ENCODE data around the gene PATE1.
"Not testable (repeated sequence)": the region's sequence is repeated elsewhere in the genome, so short reads cannot be mapped to it uniquely, and the experiment has no call there.

The PATE1 gene, protein sequence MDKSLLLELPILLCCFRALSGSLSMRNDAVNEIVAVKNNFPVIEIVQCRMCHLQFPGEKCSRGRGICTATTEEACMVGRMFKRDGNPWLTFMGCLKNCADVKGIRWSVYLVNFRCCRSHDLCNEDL

DNA sequence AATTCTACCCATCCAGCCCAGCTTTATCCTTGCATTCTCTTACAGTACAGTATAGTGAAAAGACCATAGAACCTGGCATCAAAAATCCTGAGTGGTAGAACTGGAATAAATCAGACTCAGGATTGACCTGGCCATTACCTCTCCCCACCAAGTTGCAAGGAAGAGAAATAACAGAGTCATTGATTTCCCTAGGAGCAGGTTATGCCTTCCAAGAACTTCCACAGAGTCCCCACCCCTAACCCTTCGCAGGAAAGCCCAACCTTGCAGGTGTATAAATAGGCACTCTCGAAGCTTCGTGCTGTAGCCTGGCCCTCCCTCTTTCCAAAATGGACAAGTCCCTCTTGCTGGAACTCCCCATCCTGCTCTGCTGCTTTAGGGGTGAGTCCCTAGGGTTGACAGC is at the start of gene PATE1:
Gene PATE1 (plus strand): TSS at position 301 of the 400 bp plus-strand sequence. CDS start 26 bp downstream, at position 327.
- DNase-seq, result no peak

DNA sequence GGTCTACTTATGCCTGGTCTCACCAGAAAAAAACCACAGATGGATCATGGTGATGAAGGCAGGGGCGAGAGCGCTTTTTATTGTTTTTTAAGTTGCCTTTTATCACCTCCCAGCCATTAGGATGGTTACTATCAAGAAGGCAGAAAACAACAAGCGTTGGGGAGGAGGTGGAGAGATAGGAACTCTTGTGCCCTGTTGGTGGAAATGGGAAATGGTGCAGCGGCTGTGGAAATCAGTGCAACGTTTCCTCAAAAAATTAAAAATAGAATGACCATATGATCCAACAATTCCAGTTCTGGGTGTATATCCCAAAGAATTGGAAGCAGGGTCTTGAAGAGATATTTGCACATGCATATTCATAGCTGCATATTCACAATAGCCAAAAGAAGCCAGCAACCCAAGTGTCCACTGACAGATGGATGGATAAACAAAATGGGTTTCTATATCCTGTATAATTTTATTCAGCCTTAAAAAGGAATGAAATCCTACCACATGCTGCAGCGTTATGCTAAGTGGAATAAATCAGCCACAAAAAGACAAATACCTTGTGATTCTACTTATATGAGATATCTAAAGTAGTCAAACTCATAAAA is 45.0 kb upstream of the PATE1 start:
- no peak for DNase-seq

DNA sequence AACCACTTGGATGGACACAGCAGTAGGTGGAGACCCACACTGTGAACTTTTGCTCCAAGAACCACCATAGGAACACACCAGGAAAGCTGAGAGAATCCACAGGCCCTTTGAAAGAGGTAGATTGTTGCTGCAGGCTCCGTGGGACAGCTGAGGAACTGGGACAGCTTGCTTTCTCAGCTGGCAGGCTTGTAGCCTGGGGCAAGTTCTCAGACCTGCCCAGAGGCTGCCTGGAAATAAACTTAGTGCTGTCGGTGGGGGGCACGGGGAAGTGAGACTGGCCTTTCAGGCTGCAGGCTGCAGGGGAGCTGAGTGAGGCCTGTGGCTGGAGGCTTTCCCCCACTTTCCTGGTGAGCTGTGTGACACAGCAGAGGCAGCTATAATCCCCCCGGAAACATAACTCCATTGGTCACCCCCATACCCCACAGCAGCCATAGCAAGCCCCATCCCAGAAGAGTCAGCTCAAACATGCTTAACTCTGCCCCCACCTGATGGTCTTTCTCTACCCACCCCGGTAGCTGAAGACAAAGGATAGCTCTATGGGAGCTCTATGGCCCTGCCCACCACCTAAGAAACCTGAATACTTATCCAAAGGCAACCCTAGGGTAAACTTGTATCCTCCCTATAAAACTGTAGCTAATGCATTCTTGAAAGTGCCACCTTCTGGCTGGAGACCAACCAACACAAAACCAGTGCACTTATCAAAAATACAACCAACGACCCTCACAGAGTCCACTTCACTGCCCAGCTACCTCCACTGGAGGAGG is 44.0 kb upstream of the PATE1 start:
- DNase-seq, result no peak

DNA sequence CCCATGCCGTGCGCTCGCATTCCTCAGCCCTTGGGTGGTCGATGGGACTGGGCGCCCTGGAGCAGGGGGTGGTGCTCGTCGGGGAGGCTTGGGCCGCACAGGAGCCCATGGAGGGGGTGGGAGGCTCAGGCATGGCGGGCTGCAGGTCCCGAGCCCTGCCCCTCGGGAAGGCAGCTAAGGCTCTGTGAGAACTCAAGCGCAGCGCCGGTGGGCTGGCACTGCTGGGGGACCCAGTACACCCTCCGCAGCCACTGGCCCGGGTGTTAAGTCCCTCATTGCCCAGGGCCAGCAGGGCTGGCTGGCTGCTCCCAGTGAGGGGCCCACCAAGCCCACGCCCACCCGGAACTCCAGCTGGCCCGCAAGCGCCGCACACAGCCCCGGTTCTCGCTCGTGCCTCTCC is 41.4 kb upstream of the PATE1 start:
- DNase-seq, result not testable (repeated sequence)

DNA sequence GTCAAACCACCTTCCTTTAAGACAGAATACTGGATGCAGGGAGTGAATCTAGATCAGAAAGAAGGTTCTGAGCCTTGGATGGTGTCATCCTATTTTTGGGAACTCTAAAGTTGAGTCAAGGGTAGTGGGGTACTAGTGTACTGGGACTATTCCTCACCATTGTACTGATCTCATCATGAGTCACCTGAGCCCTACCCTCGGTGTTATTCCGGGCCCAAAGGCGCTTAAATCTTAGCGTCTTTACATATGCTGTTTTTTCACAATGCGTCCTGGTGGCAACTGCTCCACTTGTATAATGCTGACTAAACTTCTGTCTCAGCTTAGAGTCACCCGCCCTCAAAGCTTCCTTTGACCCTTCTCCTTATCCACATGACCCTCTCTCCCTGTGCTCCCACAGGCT is 25.3 kb upstream of the PATE1 start:
- DNase-seq, result no peak

DNA sequence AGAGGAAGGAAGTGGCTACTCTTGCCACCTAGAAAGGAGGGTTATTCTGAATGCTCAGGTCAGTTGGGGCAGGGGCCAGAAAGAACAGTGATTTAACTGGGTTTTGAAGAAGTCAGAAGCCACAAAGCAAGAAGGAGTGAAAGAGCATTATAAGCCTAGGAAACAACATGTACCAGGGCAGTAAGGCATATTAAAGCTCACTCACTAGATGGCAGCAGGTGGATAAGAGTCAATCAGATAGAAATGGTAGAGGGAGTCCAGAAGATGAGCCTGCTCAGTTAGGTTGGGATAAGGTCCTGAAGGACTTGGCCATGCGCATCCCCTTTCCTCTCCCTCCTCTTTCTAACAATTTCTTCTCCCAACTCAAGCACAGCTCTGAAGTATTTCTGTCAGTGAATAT is 22.0 kb upstream of the PATE1 start:
- DNase-seq, result peak; percentile 35

DNA sequence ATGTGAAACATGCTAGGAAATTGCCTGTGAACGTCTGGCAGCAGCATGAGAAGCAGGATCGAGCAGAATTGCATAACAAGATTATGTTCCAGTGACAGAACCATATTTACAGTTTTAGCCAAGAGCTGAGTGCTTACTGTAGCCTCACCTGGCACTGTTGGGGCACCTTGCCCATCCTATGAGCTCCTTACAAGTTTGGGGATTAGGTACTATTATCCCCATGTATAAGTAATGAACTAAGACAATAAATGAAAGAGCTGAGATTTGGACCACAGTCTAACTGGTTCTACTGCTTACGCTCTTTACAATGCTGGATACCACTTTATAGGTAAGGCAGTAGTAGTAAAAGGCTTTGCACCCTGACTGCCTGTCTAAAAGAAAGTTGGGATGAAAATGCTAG is 17.1 kb upstream of the PATE1 start:
- DNase-seq, result peak; percentile 16

DNA sequence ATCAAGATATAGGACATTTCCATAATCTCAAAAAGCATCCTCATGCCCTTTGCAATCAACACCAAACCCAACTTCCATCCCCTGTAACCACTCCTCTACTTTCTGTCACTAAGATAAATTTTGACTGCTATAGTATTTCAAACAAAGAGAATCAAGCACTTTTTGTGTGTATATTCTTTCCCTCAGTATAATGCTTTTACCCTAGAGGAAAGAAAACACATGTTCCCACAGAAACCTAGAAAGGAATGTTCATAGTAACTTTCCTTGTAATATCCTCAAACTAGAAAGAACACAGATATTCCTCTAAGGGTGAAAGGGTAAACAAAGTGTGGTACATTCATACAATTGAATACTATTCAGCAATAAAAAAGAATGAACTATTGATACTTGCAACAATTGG is 5.5 kb upstream of the PATE1 start:
- no peak for DNase-seq

DNA sequence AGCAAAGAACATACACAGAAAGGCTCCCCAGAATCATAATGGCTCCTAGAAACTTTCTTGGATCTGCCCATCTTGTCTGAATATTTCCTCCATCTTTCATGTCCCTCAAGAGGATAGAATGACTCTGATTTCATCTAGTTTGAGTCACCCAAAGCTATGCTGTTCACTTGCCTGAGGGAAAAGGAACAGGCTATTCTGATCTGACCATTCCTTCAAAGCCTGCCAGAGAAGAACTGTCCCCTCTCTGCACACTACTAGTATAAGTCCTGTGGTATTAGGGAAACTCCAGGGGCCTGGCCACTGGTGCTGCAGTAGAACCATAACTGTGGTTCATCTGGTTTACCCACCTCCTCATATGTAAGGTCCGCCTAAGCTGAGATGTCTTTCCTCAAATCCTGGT is 2.4 kb upstream of the PATE1 start:
- DNase-seq, result no peak

DNA sequence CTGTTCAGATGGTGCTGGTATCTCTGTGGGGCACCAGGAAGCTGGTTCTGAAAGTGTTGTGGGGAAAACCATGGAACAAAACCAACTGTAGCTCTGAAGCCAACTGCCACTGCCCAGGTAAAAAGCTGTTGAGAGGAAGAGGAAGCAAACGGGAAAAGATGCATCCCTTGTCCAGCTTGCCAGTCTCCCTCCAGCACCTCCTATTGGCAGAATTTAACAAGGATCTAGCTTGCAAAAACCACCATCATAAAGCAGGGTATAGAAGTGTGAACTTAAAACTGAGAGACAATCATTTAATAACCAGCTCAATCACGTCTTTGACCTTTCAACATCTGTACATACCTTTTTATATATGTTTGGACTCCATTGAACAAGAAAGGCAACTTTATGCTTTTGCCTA is 4.5 kb downstream of the PATE1 start:
- DNase-seq, result no peak

DNA sequence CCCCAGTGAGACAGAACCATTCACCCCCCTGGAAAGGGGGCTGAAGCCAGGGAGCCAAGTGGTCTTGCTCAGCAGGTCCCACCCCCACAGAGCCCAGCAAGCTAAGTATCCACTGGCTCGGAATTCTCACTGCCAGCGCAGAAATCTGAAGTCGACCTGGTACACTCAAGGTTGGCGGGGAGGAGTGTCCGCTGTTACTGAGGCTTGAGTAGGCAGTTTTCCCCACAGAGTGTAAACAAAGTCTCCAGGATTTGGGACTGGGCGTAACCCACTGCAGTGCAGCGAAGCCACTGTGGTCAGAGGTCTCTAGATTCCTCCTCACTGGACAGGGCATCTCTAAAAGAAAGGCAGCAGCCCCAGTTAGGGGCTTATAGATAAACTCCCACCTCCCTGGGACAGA is 10.0 kb downstream of the PATE1 start:
- DNase-seq, result no peak

DNA sequence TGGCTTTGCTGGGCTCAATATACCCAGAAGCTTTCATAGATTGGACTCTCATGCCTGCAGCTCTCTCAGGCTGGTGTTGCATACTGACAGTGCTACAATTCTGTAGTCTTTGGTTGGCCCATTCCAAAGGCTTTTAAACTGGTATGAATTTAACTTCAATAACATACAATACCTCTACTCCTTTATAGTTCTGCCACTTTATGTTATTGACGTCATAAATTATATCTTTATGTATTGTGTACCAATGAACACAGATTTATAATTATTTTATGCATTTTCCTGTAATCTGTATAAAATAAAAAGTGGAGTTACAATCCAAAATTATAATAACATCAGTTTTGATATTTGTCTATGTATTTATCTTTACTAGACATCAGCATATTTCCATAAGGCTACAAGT is 16.4 kb downstream of the PATE1 start:
- no peak for DNase-seq

DNA sequence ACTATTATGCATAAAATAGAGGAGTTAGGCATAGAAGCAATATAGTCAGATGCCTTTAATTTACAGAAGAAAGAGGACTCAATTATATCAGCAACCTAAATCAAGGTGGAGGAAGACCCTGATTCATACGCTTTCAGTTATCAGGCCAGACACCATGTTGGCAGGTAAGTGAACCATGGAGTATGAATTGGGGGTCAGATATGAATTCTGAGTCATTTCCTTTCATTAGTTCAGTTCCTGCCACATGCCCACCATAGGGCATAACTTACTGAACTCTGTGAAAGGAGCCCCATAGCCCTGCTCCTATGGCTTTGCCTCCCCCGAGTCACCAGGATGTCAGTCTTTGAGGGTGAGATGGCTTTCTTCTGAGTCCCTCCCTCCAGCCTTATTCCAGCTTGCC is 17.4 kb downstream of the PATE1 start:
- DNase-seq, result no peak

DNA sequence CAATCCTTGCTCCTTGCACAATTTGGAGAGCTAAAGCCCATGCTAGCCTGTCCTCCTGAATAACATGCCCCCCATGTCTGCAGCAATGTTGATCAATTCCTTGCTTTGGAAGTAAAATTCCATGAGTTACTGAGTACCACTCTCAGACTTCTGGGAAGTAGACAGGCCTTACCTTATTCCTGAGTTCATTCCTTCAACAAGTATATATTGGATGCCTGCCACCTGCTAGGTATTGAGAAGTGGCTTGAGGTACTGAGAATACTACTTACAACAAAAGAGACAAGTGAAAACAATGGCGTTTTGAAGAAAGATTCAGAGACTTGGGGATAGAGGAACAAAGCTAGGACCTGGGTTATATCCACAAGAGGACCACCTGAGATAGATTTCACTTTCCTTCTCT is 20.2 kb downstream of the PATE1 start:
- DNase-seq, result no peak

DNA sequence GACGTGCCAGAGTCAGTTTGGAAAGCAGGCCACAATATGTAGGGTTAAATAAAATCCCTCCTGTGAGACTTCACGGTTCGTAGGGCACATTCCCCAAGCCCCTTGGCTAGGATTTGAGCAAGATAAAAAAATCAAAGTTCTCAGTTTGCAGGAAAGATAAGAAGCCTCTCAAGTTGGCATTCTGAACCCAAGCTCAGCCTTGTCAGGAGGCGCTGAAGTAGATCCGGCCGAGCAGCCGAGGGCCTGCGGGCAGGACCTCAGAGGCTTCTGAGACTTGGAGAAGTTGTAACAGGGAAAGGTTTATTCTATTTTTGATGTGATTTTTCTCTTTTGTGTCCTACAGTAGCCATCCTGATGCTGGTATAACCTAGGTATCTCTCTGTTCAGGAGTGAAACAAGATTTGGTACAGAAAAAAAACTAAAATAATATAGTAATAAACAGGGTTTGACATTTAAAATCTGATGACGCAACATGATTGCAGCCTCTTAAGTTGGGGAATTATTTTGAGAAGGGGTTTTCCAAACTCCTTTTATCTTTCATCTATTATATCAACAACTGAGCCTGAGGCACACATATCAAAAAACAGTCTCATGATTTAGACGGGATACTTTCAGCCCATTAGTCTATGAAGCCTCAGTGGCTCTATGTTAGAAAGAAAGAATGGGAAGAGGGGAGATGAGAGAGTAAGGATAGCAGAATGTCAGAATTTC is 22.4 kb downstream of the PATE1 start:
- no peak for DNase-seq

DNA sequence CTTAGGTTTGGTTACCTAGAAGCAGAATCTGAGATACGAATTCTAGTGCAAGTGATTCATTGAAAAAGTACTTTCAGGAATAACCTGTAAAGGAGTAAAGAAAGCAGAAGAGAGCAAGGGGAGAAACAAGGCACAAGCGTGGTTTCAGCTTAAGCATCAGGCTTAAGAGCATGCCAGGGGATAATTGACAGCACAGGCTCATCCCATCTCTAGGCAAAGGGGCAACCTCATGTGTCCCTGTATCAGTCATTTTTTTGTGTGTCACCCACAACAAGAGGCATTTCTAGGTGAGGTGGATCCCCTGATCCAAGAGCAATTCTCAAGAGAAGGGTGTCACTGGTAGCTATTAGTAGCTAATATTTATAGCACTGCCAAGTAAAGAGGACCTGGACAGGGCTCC is 24.5 kb downstream of the PATE1 start:
- DNase-seq, result no peak

DNA sequence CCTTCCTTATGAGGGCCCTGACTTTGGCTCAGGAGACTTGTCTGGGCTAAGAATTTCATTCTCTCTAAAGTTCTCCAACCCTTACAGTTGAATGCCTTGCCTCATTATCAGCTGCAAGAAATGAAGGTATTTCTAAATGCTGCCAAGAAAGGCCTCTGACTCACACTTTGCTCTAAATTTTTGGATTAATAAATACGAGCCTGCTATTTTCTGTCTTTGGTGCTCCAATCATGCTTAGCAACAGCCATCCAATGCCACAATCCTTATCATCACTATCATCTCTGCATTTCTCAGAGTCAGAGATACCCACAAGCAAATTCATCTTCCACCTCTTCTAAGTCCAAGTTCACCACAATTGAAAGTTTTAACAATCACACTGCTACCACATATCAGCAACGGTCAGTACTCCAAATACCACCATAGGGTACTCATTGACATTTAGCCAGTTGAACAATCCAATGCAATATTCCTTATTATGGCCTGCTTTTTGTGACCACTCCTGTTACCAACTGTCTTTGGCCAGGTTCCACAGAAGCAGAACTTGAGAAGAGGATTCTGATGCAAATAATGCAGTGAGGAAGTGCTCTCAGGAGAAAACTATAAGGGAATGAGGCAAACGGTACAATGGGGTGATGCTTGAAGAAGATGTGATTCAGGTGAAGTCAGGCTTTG is 26.9 kb downstream of the PATE1 start:
- no peak for DNase-seq

DNA sequence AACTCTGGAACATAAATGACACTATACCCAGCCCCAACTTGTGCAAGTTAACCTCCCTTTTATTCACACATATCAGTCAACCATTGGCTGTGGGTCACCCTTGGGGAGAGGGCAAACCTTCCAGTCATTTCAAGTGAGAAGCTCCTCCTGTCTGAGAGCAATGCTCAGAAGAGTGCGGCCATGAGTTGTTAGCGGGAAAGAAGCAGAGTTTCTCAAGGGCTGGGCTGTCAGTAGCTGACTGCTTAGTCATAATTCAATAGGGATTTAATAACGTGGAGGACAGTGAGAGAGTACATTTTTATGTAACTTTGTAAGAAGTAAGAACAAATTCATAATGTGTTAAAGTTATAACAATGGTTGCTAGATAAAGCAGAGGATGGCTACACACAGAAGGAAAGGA is 27.4 kb downstream of the PATE1 start:
- DNase-seq, result no peak

DNA sequence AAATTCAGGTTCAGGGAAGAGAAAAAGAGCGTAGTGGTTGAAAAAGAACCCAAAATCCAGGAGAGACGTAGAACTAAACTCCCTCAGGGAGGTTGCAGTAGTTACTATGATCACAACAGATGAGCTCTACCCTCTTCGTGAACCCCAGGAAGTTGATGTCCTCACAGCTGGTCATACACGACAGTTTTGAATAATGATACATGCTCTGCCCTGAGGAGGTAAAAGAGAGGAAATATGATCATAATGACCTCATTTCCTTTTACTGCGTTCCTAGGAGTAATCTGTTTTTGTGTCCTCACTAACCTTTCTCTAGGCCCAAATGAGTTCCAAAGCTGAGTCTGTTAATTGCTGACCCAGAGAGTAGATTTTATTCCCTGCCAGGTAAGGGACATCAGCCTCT is 31.2 kb downstream of the PATE1 start:
- DNase-seq, result no peak

DNA sequence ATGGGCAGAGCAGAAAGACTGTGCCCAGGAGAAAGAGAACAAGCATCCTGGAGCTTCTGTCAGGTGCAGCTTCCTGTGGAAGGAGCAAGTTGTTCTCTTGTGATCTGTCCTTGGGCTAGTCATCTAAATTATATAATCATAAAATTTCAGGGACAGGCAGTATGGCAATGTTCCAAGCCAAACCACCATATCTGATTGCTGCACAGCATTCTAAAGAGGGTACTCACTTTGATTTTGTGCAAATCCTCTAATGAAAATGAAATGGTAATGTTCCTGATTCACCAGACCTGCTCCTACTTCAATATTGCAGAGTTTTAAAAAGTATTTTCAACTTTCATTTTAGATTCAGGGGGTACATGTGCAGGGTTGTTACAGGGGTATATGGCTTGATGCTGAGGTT is 32.6 kb downstream of the PATE1 start, which contains the start of gene PATE2:
Gene PATE2 (minus strand): TSS at position 101 of the 400 bp plus-strand sequence. CDS start 55 bp downstream, at position 46.
- no peak for DNase-seq

DNA sequence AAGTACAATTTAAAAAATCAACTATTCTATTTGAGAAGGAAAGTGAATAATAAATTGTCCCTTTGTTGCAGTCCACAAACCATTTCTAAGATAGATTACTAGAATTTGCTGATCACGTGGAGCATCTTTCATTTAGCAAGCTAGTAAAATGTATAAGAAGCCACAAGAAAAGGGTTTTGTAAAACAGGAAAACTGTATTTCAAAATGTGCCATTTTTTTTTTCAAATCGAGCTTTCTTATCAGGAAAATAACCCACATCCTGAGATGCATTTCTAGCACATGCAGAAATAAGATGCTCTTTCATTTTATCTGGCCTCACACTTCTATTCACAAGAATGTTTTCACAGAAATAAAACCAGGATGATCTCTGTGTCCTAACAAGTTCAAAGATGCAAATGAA is 38.6 kb downstream of the PATE1 start:
- no peak for DNase-seq

DNA sequence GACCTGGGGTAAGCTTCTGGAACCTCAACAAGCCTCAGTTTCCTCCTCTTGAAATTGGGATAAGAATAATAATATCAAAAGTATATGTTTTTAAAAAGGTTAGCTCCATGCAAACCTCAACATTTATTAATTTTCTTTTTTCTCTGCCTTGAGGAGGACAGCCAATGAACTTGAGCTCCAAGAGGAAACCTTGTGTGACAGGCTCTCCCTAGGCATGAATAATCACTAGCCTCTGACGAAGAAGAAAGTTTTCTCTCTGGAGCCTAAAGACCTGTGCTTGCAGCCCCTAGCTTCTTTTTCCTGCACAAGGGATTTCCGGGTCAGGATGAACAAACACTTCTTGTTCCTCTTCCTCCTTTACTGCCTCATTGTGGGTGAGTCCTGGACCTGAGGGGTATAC is 41.7 kb downstream of the PATE1 start, which contains the start of gene PATE3:
Gene PATE3 (plus strand): TSS at position 301 of the 400 bp plus-strand sequence. CDS start 25 bp downstream, at position 326.
- no peak for DNase-seq

DNA sequence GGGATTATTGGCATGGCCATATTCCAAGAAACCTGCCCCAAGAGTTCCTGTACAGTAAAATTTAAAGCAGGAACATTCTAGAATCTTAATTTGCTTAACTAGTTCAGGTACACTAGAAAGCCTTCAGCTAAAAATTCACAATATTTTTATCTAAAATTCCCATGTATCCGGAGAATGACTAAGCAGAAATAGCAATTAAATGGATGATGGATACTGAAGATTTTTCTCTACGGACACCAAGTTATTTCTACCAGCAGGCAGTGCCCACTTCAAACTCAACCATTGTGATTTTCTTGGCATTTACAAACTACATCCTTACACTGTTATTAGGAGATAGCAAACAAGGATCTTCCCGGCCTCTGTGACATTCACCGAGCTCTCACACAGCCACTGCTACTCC is 44.7 kb downstream of the PATE1 start:
- DNase-seq, result no peak

Data from NCI-H82 (cell line).